ENCODE data around the gene ZNF423.

Gene ZNF423

DNA sequence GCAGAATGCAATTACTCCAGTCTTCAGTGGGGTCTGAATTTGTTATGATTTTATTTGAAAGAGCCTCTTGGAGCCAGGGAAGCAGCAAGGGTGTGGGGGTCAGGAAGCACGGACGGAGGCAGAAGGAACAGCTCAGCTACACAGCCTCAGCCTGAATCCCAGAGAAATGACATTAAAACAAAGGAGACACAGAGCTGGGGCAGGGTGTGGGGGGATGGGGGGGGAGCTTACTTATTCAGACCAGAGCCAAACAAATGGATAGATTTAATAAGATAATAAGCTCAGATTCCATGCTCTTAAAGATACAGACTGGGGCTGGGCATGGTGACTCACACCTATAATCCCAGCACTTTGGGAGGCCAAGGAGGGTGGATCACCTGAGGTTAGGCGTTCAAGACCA is 195.3 kb downstream of the ZNF423 start:
- no peak for DNase-seq

DNA sequence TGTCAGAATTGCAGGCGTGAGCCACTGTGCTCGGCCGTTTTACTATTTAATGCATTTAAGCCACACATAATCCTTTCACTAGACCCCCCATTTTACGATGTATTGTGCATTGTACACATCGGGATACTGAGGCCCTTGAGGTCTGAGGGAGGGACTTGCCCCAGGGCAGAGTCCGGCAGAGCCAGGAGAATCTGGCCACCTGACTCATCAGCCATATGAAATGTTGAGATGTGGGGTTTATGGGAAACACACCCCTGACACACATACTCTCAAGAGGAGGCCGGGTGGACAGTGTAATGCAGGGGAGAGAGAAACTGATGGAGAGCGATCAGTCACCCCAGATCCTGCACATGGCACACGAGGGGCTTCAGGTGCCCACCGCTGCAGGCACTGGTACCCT is 196.6 kb downstream of the ZNF423 start:
- no peak for DNase-seq

DNA sequence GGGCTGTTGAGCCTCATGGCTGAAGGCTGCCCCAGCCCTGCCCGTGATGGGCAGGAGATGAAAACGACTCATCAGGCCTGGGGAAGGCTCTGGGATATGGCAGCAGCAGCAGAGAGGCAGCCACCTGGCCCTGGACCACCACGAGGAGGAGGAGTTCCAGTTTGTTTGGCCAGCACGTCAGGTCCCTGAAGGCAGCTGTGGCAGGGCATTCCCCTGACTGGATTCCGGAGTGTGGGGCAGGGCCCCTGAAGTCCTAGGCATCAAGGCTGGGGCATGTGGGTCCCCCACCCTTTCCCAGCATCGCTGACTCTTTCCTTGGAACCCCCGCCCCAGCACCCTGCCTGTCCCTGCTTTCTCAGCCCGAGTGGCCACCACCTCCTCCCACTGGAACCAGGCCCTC is 197.4 kb downstream of the ZNF423 start:
- DNase-seq: no peak

DNA sequence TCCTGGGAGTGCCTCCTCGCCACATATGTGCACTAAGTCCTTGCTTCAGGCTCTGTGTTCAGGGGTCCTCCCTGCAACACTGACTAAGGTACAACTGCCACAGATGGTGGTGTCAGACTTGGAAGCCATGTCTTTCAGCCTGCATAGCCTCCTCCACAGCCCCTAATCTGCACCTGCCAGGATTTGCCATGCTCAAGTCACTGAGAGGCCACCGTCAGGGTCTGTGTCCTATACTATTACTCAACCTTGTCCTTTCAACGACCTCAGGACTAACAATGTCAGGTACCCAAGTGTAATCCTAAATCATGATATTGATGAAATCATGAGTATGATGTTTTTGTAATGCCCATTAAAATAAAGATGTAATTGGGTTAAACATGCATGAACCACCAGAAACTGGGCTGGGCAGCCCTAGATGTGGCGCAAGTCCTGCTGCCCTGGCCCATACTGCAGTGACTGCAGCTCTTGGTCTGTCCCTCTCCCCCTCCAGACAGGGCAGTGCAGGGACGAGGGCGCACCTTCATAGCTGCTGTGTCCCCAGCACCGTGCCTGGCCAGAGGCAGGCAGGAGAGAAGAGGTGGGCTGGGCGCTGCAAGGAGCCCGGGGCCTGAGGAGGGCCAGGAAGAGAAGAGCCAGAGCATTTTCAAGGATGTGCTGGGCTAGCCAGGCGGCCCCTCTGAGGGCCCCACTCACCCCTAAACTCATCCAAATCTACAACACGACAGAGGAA is 198.0 kb downstream of the ZNF423 start:
- DNase-seq: no peak

DNA sequence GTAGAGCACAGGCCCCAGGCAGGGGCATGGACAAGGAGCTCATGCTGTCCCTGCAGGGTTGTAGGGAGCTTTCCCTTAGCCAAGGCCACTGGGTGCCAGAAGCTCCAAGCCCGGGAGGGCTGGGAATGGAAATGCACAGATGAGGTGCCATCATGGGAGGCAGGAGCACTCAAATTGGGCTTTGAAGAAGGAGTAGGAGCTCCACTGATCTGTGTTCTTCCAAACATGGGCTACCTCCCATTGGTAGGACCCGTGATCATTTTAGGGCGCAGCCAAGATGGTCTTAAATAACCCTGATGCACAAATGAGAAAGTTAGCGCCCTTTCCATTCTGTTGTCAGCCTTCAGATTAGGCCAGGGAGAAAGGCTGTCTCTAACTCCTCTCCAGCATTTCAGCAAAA is 201.5 kb downstream of the ZNF423 start:
- no peak for DNase-seq

DNA sequence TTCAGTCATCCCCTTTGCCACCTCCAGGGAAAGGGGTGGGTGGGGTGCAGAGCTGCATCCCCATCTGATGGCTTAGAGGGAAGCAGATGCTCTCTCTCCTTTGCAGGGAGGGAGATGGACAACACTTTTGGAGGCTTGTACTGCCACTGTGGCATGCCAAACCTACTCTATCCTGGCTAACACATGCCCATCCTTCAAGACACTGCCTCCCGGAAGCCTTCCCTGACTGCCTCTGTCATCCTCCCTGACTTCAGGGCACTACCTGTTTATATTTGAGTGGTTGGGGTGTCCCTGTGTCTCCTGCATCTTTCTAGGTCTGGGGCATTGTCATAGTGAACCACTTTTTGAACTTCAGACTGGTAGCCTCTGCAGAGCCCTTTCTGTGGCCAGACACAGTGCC is 202.3 kb downstream of the ZNF423 start:
- no peak for DNase-seq

DNA sequence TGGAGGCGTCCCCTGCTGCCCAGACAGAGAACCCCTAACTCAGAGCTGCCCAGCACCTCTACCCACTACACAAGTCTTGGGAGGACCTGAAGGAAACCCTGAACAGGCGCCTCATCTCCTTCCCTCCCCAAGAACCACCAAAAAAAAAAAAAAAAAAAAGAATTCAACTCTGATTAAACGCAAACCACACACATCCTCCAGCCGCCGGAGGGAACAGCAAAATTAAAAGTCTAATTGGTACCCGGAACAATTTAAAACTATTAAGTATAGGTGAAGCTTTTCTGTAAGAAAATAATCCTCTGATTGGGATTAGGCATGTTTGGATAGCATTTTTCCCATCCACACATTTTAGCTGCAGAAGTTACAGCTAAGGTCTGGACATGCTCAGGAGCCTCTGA is 202.7 kb downstream of the ZNF423 start:
- DNase-seq: no peak

DNA sequence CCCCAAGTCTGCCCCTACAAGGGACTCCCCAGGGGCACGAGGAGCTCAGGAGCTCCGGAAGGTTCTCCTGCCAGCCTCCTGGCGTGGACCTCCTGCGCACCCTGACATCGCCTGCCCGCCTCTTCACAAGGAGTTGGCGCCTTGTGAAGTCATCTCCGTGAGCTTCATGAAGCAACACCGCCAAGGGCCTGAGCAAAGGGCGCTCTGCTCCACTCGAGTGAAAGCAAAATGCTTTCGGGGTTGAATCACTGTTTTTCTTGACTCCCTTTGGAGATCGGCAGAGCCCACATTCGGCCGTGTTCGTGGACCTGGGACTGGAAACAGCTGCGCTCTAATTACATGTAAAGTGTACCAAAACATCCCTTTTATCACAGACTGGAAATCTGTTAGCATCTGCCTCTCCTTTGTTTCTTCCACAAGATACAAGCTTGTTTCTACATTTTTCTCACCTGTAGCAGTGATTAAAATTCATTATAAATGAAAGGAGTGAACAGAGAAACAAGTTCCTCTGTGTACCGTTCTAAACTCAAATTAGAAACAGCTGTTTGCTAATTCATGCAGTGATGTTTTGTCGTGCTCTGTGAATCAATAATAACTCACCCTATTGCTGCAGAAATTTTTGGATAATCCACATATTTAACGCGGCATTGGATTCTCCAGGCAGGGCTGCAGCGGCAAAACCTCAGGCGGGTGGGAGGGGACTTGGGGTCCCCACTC is 203.3 kb downstream of the ZNF423 start:
- no peak for DNase-seq

DNA sequence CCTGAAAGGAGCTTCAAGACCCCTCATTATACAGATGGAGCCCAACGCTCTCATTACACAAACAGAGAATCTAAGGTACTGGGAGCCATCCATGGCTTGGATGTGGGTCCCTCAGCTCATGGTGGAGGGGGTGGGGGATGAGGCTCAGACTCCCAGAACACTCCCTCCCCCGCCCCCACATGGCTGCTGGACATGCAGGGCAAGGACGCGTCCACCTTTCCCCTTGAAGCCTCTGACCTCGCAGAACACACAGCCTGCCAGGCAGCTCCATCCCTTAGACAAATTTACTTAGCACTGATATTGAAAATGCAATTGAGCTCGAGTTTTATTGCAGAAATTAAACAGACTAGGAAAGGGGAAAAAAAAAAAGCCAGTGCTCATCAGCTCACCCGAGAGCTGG is 203.9 kb downstream of the ZNF423 start:
- no peak for DNase-seq

DNA sequence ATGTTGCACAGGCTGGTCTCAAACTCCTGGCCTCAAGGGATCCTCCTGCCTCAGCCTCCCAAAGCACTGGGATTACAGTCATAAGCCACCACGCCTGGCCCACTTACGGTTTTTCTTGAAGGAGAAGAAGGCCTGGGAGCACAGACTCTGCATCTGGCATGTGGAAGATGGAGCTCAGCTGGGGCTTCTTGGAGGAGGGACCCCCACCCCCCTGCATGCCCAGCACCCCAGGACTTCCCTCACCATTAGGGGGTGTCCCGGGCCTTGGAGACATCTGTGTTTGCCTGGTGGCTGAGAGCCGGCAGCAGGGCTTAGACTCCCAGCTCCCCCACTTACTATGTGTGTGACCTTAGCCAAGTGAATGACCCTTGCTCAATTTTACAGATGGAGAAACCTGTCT is 204.7 kb downstream of the ZNF423 start:
- DNase-seq: no peak

DNA sequence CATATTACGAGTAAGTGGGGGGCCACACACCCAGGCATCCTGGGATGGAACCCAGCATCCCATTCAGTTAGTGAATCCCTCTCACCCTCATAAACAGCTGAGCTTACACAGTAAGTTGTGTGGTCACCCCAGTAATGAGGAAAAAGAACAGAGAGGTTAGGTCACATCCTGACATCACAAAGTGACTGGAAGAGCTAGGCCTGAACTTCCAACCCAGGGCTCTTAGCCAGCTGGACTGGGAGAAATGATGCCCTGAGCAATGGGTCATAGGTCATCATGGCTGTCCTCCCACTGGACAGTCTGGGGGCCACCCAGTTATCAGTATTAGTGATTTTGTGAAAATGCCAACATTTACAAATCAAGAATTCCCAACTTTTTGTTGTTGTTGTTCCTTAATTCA is 205.3 kb downstream of the ZNF423 start:
- DNase-seq: no peak

DNA sequence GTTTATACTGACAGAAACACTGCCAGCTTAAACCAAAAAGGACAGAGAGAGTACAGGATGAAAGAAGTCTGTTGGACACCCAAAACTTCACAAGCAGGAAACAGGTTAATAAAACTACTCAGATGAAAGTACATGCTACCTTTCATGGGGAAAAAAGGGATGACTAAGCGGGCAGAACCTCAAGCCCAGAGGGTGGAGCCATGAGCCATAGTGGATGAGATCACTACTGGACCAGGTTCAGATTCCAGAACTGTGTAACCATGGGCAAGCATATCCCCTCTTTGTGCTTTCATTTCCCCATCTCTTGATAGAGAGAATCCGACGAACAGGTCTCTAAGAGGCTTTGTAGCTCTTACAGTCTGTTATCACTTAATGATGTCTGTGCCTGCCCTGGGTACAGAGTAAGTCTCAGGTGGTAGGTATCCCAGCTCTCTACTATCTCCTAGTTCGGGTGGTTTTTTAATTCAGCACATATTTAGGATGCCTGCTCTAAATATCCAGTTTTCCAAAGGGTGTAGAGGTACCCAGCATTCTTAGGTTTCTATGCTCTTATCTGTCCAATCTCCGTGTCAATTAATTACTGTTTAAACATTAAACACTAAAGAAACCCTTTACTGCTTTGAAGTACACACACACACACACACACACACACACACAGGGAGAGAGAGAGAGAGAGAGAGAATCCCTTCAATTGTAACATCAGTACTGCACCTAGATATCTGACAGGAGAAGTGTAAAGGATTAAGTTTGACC is 206.7 kb downstream of the ZNF423 start:
- DNase-seq: no peak

DNA sequence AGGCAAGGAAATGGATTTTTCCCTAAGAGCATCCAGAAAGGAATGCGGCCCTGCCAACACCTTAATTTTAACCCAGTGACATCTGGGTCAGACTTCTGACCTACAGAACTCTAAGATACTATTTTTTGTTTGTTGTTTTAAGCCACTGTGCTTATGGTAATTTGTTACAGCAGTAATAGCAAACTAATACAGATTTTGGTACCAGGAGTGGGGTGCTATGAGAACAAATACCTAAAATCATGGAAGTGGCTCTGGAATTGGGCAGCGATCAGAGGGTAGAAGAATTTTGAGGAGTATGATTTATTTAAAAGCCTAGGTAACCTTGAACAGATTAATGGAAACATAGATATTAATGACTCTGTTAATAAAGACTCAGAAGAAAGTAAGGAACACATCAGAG is 208.2 kb downstream of the ZNF423 start:
- DNase-seq: no peak

DNA sequence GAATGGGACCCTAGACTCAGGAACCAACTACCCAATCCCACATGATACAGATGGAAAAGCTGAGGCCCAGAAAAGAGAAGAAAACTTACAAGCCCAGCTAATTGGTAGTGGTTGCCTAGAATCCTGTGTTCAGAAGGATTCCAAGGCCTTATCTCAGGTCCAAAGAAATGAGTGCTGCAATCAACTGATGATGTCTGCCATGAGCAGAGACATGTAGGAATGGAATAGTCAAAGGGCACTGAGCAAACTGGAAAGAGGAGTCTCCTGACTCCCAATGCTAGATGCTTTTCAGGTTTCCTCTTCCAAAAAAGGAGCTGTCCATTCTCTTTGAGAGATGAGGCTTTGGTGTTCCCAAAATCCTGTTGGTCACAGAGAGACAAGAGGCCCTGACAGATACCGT is 210.6 kb downstream of the ZNF423 start:
- DNase-seq: no peak

DNA sequence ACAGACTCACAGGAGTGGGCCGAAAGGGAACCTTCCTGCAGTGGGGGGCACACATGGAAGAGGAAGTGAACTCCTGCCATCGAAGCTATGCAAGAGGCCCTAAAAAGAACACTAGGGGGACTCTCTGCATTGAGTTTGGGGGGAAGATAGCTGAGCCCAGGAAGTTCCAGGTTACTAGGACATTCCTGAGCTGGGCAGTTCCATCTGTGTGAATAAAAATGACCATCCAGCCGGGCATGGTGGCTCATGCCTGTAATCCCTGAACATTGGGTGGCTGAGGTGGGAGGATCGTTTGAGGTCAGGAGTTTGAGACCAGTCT is 211.8 kb downstream of the ZNF423 start:
- DNase-seq: no peak

DNA sequence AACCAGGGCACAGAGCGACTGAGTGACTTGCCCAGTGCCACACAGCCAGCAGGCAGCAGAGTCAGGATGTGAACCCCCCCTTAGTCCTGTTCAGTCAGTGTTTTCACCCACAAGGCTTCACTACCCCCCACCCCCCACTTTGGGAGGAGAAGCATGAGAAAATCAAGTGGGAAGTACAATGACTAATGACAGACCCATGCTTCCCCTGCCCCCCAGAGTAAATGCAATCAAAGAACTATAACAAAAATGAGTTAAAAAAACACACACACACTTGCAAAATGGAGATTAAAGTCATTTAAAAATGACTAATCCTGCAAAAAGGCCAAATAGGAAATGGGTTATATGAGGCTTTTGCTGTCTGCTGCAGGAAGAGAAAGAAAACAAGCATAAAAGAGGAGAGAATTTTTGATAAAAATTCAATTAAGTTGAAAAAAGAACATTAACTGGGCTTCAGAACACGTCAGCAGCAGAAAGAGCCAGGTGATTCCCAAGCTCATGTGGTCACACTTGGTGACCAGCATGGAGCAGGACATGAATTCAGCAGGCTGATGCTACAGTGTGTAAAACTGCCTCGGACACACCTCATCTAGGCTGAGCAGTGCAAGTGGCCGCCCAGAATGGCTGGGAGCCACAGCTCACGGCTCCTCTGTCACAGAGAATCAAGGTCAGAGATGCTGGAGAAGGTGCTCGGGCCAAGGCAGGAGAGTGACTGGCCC is 212.3 kb downstream of the ZNF423 start:
- no peak for DNase-seq

DNA sequence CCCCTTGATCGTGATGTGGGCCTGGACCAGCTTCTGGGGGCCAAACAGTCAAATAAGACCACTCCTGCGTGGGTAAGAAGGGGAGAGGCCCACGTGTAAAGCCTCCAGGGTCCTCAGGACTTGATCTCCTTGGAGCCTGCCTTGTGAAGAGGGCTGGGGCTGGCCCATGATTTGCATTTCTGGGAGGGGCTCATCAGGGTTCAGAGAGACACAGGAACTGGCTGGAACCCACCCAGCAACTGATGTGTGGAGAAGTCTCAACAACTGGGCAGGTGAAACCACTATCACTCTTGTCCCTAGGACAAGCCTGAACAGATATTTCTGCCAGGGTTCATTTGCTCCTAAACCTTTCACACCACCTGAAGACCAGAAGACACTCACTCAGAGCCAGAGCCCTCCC is 214.7 kb downstream of the ZNF423 start:
- no peak for DNase-seq

DNA sequence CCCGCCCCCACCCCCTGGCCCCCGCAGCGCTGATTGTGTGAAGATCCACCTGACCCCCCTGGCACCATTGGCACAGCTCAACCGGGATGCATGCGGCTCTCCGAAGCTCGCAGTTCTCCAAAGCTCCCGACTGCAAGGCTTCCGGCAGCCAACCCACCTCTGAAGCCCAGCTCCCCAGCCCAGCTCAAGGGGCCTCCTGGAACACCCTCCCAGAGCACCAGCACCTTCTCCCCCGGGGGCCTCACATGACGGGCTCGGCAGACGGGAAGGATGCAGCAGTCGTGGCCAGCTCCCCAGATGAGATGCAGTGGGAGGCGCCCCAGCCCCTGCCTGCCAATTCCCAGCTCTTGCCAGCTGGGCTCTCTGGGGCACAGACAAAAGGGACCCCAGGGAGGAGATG is 215.3 kb downstream of the ZNF423 start:
- no peak for DNase-seq

DNA sequence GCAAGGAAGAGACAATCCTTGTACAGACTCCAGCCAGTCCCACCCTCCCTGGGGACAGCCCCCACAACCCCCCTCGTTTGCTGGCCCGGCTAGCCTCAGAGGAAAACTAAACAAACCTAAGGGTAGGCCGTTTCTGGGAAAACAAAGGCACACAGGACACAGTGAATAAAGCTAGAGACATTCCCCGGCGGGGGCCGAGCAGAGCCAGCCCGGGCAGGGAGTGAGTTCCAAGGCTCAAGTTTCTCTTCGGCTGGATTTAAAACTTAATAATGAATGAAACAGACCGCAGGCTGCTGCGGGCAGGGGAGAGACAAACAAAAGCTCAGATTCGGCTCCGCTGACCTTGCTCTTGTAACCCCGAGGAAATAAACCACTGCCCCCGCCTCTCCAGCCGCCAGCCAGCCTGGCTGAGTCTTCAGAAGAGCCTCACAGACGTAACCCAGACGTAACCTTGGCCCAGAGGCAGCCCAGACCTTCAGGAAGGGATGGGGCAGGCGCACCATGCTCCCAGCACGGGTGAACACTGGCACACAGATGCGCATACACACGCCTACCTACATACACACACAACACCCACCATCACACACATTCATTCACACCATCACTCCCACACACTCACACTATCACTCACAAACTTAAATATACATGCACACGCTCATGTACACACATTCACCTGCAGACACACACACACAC is 216.0 kb downstream of the ZNF423 start:
- no peak for DNase-seq

DNA sequence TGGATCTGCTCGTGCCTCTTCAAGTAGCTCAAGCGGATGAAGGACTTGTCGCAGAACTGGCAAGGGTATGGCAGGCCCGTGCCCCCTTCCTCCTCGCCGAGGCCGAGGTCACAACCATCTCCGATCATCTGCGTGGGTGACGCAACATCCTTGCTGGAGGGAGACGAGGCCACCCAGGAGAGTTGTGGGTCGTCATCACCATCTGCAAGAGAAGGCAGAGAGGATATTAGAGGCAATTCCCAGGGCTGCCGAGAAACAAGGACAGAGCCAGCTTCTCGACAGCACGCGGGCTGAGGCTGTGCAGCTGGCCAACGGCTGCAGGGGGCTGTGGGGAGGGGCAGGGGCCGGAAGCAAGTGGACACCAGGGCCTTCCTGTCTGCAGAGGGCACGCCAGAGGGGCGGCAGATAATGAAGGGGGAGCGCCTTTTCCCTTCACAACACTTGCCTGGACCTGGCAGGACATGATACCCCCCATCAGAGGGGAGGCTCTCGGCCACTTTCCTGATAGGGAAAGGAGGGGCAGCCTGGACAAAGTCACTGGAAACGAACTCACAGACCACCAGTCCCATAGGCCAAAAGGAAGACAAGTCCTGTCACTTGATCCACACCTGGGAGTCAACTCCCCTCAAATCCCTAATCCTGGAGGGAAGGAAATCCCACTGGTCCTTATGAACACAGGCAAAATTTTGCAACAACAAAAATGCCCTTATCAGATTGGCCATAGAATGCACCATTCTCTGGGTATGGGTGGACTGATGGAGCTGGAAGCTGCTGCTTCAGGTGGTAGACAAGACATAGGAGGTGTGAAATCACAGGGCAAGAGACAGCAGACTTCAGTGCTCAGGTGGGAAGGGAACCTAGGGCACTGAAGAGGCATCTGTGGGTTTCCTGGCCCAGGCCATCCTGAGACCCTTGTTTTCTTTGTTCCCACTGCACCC is 217.0 kb downstream of the ZNF423 start:
- DNase-seq: no peak

DNA sequence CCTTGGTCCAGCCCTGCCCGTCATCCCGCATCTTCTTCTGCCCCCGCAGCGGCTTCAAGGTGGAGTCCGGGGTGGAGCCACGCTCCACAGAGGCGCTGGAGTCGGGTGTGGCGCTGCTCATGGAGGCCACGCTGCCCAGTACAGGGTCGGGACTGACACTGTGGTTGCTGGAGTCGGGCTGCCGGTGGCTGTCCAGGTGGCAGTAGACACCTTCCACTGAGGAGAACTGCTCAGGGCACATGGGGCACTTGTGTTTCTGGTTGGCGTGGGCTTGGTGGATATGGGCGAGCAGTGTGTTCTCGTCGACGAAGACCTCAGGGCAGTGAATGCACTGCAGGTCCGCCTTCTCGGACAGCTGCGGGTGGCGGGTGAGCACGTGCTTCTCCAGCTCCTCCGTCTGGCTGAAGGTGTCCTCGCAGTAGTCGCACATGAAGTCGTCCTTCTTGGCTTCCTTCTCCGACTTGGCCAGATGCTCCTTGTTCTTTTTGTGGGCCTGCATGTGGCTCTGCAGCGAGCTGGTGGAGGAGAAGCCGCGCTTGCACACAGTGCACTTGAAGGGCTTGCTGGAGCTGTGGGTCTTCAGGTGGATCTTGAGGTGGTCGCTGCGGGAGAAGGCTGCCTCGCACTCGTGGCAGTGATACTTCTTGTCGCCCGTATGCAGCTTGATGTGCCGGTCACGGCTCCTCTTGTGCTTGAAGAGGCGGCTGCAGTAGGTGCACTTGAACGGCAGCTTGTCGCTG is 217.8 kb downstream of the ZNF423 start:
- no peak for DNase-seq

Data from stimulated activated CD4-positive, alpha-beta T cell treated with anti-CD3 and anti-CD28 coated beads, Interleukin-4, amount 100 ng/mL, for 1 hour (primary cell).